IPS-20b (cell line): Measurements from ENCODE around the gene ARHGEF7.
"Not testable (repeated sequence)": the region's sequence is repeated elsewhere in the genome, so short reads cannot be mapped to it uniquely, and the experiment has no call there.

Experiments
- H3K27ac ChIP-seq: one replicate; pipeline ENCODE4 v1.5.1; 2013; ENCODE audit warnings: low read length
- H3K27me3 ChIP-seq: 2 replicates; pipeline ENCODE4 v1.6.1; 2013; ENCODE audit warnings: mild to moderate bottlenecking, low read length, inconsistent platforms; ENCODE audit not compliant: insufficient read depth
- H3K36me3 ChIP-seq: 2 replicates; pipeline ENCODE4 v1.6.1; 2013; ENCODE audit warnings: low read depth, mild to moderate bottlenecking, inconsistent platforms, low read length, moderate library complexity; ENCODE audit not compliant: insufficient read depth
- H3K4me1 ChIP-seq: 2 replicates; pipeline ENCODE4 v1.6.1; 2013; ENCODE audit warnings: mild to moderate bottlenecking, control low read depth, inconsistent platforms, low read length, moderate library complexity; ENCODE audit not compliant: insufficient read depth
- H3K4me3 ChIP-seq: 2 replicates; pipeline ENCODE4 v1.5.1; 2013; ENCODE audit warnings: mild to moderate bottlenecking, low read length, inconsistent platforms
- H3K9ac ChIP-seq: 2 replicates; pipeline ENCODE4 v1.6.1; 2013; ENCODE audit warnings: low read depth, mild to moderate bottlenecking, inconsistent platforms, low read length, moderate library complexity
- H3K9me3 ChIP-seq: 2 replicates; pipeline ENCODE4 v1.6.1; 2013; ENCODE audit warnings: mild to moderate bottlenecking, low read depth, low read length, inconsistent platforms; ENCODE audit not compliant: insufficient read depth

The ARHGEF7 gene

DNA sequence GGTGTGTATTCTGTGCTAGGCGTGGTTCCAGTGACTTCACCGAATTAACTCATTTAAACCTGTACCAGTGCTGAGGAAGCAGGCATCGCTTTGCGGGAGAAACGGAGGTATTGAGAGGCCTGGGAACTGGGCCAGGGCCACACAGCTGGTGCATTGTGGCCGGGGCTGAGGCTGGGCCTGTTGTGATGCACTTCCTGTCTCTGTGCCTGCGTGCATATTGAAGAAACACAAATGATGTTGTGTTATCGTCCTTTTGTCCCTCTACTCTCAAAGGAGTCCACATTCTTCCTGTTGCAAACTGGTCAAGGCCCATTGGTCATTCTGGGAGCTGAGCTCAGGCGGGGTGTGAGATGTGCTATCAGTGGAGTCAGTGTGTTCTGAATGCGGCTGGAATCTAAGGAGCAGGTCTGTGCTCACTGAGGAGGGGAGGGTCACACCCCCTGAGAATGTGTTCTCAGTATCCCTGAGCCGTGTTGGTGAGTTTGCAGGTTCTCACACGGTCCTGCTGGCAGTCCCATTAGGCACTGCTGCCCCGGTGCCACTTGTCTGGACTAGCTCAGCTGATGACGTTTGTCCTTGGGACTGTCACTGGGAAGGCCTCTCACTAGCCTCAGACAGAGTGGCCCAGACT lies 62.1 kb downstream of the ARHGEF7 start:
- Histone ChIP-seq H3K4me3 (no peak overlapping the region), H3K27me3 (no peaks in the 10 kb centered on the region), H3K36me3 (peaks cover 15% of the 10 kb centered on the region), H3K27ac (no peak overlapping the region), H3K9me3 (no peaks in the 10 kb centered on the region), H3K4me1 (no peaks in the 10 kb centered on the region), H3K9ac (no peak overlapping the region)

DNA sequence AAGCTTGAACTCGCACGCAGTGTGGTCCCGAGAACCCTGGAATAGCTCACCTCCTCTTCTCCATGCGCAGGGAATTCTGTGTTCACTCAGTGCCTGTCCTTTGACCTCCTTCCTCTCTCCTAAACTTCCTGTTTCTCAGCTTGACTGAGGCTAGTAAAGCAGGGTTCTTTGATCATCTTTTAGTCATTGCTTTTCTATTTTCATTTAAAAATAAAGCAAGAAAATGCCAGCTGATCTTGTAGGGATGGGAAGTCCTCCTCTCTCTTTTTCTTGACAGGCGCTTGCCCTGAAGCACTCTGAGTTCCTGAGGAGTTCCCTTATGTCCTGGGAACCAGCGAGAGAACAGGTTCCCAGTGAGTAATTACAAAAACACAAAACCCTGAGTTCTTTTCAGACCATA lies 62.8 kb downstream of the ARHGEF7 start:
- Histone ChIP-seq H3K4me1 (no peaks in the 10 kb centered on the region), H3K4me3 (no peak overlapping the region), H3K27ac (no peak overlapping the region), H3K36me3 (peaks cover 14% of the 10 kb centered on the region), H3K9ac (no peak overlapping the region), H3K27me3 (no peaks in the 10 kb centered on the region), H3K9me3 (no peaks in the 10 kb centered on the region)

DNA sequence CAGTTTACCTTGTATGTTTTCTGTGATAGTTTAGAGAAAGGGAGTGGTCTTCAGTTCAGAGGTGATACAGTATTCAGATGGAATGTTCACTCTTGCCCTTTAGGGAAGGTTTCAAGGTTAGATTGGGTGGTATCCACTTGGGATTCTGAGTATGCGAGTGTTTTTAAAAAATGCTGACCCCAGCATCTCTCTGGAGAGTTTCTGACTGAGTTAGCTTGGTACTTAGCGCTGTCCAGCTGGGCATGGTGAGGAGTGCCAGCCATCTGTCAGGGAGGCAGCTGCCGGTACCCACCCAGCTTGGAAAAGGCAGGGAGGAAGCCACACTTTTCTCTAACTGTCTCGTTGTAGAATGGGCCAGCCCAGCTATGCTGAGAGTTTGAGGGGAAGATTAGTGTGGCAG lies 63.3 kb downstream of the ARHGEF7 start:
- H3K36me3 ChIP-seq, result peaks cover 9% of the 10 kb centered on the region
- no peak overlapping the region for H3K9ac ChIP-seq
- no peak overlapping the region for H3K4me3 ChIP-seq
- no peaks in the 10 kb centered on the region for H3K9me3 ChIP-seq
- H3K27me3 ChIP-seq, result no peaks in the 10 kb centered on the region
- H3K4me1 ChIP-seq, result no peaks in the 10 kb centered on the region
- H3K27ac ChIP-seq, result no peak overlapping the region

DNA sequence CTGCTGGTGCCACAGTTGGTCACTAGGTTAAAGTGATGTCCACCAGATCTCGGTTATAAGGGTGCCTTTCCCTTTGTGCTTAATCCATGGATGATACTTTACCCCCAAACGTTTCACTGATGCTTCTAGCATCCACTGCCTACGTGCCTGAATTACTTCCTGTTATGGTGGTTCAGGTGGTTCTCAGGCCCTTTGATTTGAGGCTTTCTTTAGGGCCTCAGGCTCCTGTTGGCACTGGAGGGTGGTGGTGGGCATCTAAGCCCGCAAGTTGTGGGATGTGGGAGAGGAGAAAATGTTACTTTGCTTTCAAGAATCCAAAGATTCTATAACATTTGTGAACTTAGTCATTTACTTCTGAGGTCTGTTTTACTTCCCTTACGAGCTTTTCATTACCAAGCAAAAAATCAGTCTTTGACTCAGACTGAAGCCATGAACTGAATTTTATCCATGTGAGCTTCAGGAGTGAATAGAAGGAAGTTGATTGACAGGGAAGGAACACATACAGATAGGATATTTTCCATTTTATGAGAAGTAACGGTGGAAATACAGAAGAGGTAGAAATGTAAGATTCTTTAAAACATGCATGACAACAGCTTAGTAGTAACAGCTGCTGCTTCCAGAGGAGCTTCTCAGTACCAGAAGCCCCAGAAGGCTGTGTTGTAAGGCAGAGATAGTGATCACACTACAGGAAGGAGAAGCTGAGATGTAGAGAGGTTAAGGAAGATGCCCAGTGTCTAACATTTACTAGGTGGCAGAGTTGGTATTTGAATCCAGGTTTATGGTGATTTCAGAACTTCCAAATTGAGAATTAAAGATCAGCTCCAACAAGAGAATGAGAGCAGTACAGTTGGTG lies 65.0 kb downstream of the ARHGEF7 start:
- no peak overlapping the region for H3K4me3 ChIP-seq
- H3K27me3 ChIP-seq, result no peaks in the 10 kb centered on the region
- no peak overlapping the region for H3K27ac ChIP-seq
- H3K9me3 ChIP-seq, result no peaks in the 10 kb centered on the region
- no peak overlapping the region for H3K9ac ChIP-seq
- H3K4me1 ChIP-seq, result no peaks in the 10 kb centered on the region; the same call in 1 of the 2 replicates
- H3K36me3 ChIP-seq, result peaks cover 8% of the 10 kb centered on the region

DNA sequence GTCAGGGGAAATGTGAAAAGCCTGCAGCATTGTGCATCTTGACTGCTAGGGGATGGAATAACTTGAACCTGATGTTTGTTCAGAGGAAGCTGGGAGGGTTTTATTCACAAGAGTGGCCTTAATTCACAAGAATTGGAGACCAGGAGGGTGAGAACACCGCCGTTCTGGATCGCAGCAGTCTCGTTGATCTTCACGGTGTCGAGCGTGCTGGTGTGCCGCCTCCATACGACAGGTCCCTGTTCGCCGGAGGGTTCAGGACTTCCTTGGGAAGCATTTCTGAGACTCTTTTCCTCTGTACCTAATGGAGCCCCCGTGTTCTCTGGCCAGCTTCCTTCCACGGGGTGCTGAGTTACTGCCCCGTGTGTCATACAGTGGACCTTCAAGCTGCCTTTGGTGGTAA lies 66.9 kb downstream of the ARHGEF7 start:
- Histone ChIP-seq H3K27me3 (no peaks in the 10 kb centered on the region), H3K4me1 (no peaks in the 10 kb centered on the region; the same call in 1 of the 2 replicates), H3K27ac (no peak overlapping the region), H3K9ac (no peak overlapping the region), H3K4me3 (no peak overlapping the region), H3K36me3 (peaks cover 7% of the 10 kb centered on the region), H3K9me3 (no peaks in the 10 kb centered on the region)

DNA sequence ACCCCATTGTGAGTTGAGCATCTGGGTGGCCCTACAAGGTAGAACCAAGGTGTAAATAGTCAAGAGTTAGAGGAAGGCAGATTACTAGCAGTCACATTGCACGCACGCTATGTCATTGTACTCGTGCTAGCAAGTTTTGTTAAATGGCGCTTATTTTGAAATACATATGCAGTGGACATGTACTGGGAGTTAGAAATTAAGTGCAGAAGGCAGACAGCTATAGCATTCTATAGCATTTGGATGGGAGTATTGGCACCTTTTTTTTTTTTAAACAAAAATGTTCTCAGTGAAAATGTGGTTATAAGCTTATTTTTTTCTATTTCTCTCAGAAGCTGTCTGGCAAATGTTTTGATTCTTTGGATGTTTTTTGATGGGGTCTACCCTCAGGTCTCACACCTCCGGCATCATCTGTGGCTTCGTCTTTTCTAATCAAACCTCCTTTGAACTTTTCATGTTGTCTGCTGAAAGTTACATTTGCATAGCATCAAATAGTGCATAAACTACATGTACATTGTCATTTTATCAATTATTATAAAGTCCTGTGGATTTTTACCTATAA lies 68.1 kb downstream of the ARHGEF7 start:
- Histone ChIP-seq H3K4me1 (peaks cover 6% of the 10 kb centered on the region), H3K4me3 (no peak overlapping the region), H3K9me3 (no peaks in the 10 kb centered on the region), H3K9ac (no peak overlapping the region), H3K36me3 (no peaks in the 10 kb centered on the region), H3K27me3 (no peaks in the 10 kb centered on the region), H3K27ac (no peak overlapping the region)

DNA sequence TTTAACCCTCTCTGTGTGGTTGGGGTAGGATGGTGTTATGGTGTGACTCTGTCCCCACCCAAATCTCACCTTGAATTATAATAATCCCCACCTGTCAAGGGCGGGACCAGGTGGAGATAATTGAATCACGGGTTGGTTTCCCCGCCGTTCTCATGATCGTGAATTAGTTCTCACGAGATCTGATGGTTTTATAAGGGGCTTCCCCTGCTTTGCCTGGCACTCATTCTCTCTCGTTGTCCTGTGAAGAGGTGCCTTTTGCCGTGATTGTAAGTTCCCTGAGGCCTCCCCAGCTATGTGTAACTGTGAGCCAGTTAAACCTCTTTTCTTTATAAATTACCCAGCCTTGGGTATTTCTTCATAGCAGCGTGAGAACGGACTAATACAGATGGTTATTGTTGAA lies 68.8 kb downstream of the ARHGEF7 start:
- Histone ChIP-seq H3K4me1 (peaks cover 6% of the 10 kb centered on the region), H3K9ac (no peak overlapping the region)

DNA sequence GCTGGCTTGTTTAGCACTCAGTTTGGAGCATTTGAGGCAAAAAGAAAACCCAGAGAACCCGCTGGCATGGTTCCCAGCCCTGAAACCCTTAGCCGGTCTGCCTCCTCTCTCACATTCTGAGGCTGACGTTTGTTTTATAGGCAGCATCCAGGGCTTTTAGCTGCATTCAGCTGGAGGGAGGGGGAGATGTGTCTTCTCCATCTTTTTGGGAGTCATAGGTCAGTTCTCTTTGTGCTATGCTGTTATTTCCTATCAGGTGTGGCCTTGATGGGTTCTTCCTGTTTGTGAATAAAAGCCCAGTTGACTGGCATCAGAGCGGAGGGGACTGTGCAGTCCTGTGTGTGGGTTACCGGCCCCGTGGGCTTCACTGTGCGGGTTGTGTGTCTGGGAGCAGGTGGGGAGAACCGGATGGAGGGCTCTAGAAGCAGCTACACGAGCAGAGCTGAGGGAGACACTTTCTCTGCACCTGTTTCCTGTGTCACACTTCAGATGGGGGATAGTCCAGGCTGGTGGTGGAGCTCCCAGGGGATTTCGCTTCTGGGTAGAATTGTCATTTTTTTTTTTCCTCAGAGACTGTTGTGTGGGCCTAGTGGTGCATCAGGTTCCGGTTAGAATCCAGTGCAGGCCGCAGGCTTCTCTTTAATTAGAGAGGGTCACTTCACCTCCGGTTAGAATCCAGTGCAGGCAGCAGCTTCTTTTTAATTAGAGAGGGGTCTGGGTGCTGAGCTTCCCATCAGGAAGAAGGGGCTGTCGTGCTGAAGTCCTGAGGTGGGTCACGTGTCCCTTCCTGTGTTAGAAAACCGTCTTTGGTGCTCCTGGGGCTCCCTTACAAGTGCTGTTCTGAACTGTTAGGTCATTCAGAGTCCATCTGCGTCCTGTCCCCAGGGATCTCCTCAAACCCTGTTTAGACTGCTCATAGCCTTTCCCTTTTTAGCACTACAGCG lies 69.6 kb downstream of the ARHGEF7 start:
- H3K9me3 ChIP-seq, result no peaks in the 10 kb centered on the region
- peaks cover 6% of the 10 kb centered on the region for H3K4me1 ChIP-seq
- H3K9ac ChIP-seq, result no peak overlapping the region
- H3K4me3 ChIP-seq, result no peak overlapping the region
- H3K36me3 ChIP-seq, result no peaks in the 10 kb centered on the region
- H3K27me3 ChIP-seq, result no peaks in the 10 kb centered on the region
- H3K27ac ChIP-seq, result no peak overlapping the region

More for the DNA sequence above, 68.8 kb downstream of the ARHGEF7 start:
- Histone ChIP-seq H3K27me3 (no peaks in the 10 kb centered on the region), H3K36me3 (no peaks in the 10 kb centered on the region), H3K27ac (no peak overlapping the region), H3K9me3 (no peaks in the 10 kb centered on the region), H3K4me3 (no peak overlapping the region)

DNA sequence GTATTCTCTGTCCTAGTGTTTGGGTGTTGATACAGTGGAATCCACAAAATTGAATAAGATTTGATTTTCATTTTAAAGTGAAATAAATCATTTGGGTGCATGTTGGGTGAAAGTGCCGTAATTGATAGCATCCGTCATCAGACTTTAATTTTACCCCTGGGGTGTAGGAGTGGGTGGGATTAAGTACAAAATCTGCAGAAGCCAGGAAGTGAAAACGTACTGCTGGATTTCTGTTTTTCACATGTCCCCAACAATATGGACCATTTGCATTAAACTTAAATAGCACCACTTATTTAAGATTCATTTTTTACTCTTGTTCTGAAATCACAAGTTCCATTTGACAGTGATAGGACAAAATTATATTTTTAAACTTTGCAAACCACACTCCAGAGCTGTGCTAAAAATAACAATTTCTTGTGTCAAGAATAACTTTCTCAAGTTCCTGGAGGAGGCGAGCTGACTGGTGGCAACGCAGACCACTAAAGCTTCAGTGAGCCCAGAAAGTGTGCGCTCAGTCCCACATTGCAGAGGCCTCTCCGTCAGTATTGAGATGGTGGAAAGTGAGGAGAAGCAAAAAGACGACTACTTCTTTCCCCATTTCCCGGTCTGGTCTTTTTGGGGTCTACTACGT lies 71.3 kb downstream of the ARHGEF7 start:
- no peak overlapping the region for H3K9ac ChIP-seq
- no peaks in the 10 kb centered on the region for H3K36me3 ChIP-seq
- H3K4me1 ChIP-seq, result peaks cover 6% of the 10 kb centered on the region
- H3K27me3 ChIP-seq, result no peaks in the 10 kb centered on the region
- no peak overlapping the region for H3K27ac ChIP-seq
- no peak overlapping the region for H3K4me3 ChIP-seq
- no peaks in the 10 kb centered on the region for H3K9me3 ChIP-seq

DNA sequence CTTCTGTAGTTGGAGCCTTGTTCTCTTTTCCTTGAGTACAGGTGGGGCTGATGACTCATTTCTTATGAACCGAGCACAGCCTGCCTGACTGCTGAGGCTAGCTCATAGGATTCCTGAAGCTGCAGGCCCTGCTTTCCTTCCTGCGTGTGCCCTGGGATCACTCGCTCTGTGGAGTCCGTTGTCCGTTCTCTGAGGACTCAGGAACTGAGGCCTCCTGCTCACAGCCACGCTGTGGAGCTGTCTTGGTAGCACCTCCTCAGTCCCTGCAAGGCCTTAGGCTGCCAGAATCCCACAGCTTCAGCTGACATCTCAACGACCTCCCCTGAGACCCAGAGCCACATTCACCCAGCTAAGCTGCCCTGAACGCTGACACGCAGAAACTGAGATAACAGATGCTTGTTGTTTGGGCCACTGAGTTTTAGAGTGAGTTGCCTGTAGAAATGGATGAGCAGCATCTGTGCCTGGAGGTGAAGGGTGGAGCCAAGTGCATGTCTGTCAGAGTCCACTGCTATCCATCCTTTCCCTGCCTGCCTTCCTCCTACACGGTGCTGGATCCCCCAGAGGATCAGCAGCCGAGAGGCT lies 72.9 kb downstream of the ARHGEF7 start:
- Histone ChIP-seq H3K9me3 (no peaks in the 10 kb centered on the region), H3K4me3 (no peak overlapping the region), H3K27ac (no peak overlapping the region), H3K36me3 (no peaks in the 10 kb centered on the region), H3K27me3 (no peaks in the 10 kb centered on the region), H3K9ac (no peak overlapping the region), H3K4me1 (peaks cover 6% of the 10 kb centered on the region)

DNA sequence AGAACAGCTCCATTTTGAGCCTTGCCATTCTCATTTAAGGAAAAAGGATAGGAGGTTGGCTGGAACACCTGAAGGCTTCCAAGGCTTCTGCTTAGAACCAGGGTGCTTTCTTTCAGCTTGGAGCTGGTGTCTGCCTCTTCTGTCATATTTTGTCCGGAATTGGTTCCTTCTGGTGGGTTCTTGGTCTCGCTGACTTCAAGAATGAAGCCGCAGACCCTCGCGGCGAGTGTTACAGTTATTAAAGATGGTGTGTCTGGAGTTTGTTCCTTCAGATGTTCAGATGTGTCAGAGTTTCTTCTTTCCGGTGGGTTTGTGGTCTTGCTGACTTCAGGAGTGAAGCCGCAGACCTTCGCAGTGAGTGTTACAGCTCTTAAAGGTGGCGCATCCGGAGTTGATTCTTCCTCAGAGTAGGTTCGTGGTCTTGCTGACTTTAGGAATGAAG lies 74.0 kb downstream of the ARHGEF7 start:
- H3K4me1 ChIP-seq, H3K9me3 ChIP-seq, H3K9ac ChIP-seq, H3K27me3 ChIP-seq, H3K4me3 ChIP-seq, H3K27ac ChIP-seq, H3K36me3 ChIP-seq: not testable (repeated sequence)
